Keratinocyte (primary cell): ENCODE results near the gene MYO9A. TPM values are rescaled to one million over a fixed set of nuclear protein-coding genes. Genes with fewer than 3 reads are reported as not detected.

ENCODE experiments used
- DNase-seq: peaks from one replicate; pipeline ENCODE4 v3.0.0-alpha.2; 2011; ENCODE audit warnings: low read depth, missing footprints, low spot score
- FAIRE-seq: peaks from 2 replicates; lab custom pipeline; 2011; peaks lifted over from hg19 to GRCh38; lab: Jason Lieb, UNC
- H2AFZ ChIP-seq: 2 replicates; pipeline ENCODE4 v1.6.0; 2012; ENCODE audit warnings: low read length, control low read depth, inconsistent platforms; ENCODE audit not compliant: control insufficient read depth
- H3K27ac ChIP-seq: 2 replicates; pipeline ENCODE4 v1.5.1; 2011; ENCODE audit warnings: low read length; ENCODE audit not compliant: control insufficient read depth, insufficient read depth
- H3K27me3 ChIP-seq: 3 replicates; pipeline ENCODE4 v1.6.0; 2011; ENCODE audit warnings: low read length; ENCODE audit not compliant: control insufficient read depth, insufficient read depth; ENCODE audit errors: extremely low read depth
- H3K36me3 ChIP-seq, 2 experiments: 2 replicates in 1 of 2; 3 replicates in 1 of 2; pipeline ENCODE4 v1.5.1; 2011; ENCODE audit warnings: low read length in 2 of 2, mild to moderate bottlenecking in 1 of 2; ENCODE audit not compliant: control insufficient read depth in 2 of 2, insufficient read depth in 2 of 2; ENCODE audit errors: extremely low read depth in 1 of 2
- H3K4me1 ChIP-seq: 3 replicates; pipeline ENCODE4 v1.5.1; 2011; ENCODE audit warnings: low read length; ENCODE audit not compliant: control insufficient read depth, insufficient read depth; ENCODE audit errors: extremely low read depth
- H3K4me2 ChIP-seq: 3 replicates; pipeline ENCODE4 v1.6.0; 2011; ENCODE audit warnings: low read depth, low read length; ENCODE audit not compliant: control insufficient read depth, insufficient read depth; ENCODE audit errors: extremely low read depth
- H3K4me3 ChIP-seq, 3 experiments: fragments of 200-600 bp in 1 of 3; sonication (generic) in 1 of 3; 2 replicates in 2 of 3; 3 replicates in 1 of 3; pipeline ENCODE4 v1.5.1; 2011 to 2016; ENCODE audit warnings: low read length in 3 of 3, mild to moderate bottlenecking in 3 of 3, control low read depth in 2 of 3, inconsistent platforms in 1 of 3, low read depth in 1 of 3, mixed read lengths in 1 of 3, mixed run types in 1 of 3, moderate library complexity in 1 of 3; ENCODE audit not compliant: control insufficient read depth in 2 of 3, insufficient read depth in 2 of 3; ENCODE audit errors: extremely low read depth in 1 of 3
- H3K79me2 ChIP-seq: 2 replicates; pipeline ENCODE4 v1.6.0; 2012; ENCODE audit warnings: low read length; ENCODE audit not compliant: control insufficient read depth, insufficient read depth
- H3K9ac ChIP-seq: 3 replicates; pipeline ENCODE4 v1.6.0; 2011; ENCODE audit warnings: low read length; ENCODE audit not compliant: control insufficient read depth, insufficient read depth; ENCODE audit errors: extremely low read depth
- H3K9me1 ChIP-seq: 3 replicates; pipeline ENCODE4 v1.6.0; 2011; ENCODE audit warnings: low read length; ENCODE audit not compliant: control insufficient read depth, insufficient read depth; ENCODE audit errors: extremely low read depth
- H3K9me3 ChIP-seq: 2 replicates; pipeline ENCODE4 v1.5.1; 2012; ENCODE audit warnings: low read depth, low read length; ENCODE audit not compliant: control insufficient read depth
- H4K20me1 ChIP-seq: 3 replicates; pipeline ENCODE4 v1.6.0; 2011; ENCODE audit warnings: low read length; ENCODE audit not compliant: control insufficient read depth, insufficient read depth; ENCODE audit errors: extremely low read depth
- CTCF ChIP-seq, 3 experiments: IDR thresholded peaks in 1 of 3; conservative IDR thresholded peaks in 1 of 3; optimal IDR thresholded peaks in 1 of 3; 2 replicates in 2 of 3; 3 replicates in 1 of 3; pipeline versions ENCODE3 to v1.5.1; 2011; ENCODE audit warnings: low read length in 3 of 3, mild to moderate bottlenecking in 3 of 3, moderate library complexity in 2 of 3, control low read depth in 1 of 3, inconsistent platforms in 1 of 3; ENCODE audit not compliant: insufficient read depth in 2 of 3; ENCODE audit errors: extremely low read depth in 1 of 3
- EZH2 ChIP-seq: IDR thresholded peaks from one replicate; pipeline ENCODE4 v1.6.1; 2012; ENCODE audit warnings: inconsistent platforms, mild to moderate bottlenecking, low read length, moderate library complexity
- dilution Hi-C: fragments of 300-500 bp; cut with MboI; formaldehyde crosslinking; loops from one replicate; pipeline ENCODE4 v1.7.0; 2020; ENCODE audit warnings: low sequenced_read_pairs; ENCODE audit not compliant: extremely low pct_ligation_motif_present
- polyA plus RNA-seq, 5 experiments: library from polyadenylated mRNA; depleted of rRNA in 3 of 5; stranded (reverse) in 3 of 5; stranded (forward) in 1 of 5; unstranded in 1 of 5; fragments of >200 nt; gene quantifications; 1 replicate in 1 of 5; 2 replicates in 3 of 5; 3 replicates in 1 of 5; pipeline versions ENCODE4 v1.2.1 to v1.2.3, GENCODE V29; 2011 to 2012; ENCODE audit warnings: missing spikeins in 2 of 5, low read depth in 1 of 5, low replicate concordance in 1 of 5

Gene MYO9A
- polyA plus RNA-seq, 1 donor (not counting 4 experiments of a cell fraction or from before 2014, with no cell fraction given) = 10.6 TPM

GRCh38 chr15:71809346-71809745, 308.6 kb downstream of the MYO9A start:
- no peak overlapping the region for H3K4me3 ChIP-seq
- dilution Hi-C loops = no loop called here
- no peak for TF ChIP-seq CTCF (optimal IDR thresholded peaks at IDR 0.05 in 1 of 3, IDR thresholded peaks at IDR 0.05 in 1 of 3, conservative IDR thresholded peaks at IDR 0.05 in 1 of 3; ENCODE audit: extremely low read depth in 1 of 3, insufficient read depth in 2 of 3, low read length in 3 of 3)
- TF ChIP-seq EZH2 = no peak
- H3K36me3 ChIP-seq = peaks cover 0 to 6% of the 10 kb centered on the region in 2 experiments
- no peak overlapping the region for H2AFZ ChIP-seq
- H3K79me2 ChIP-seq = no peaks in the 10 kb centered on the region
- H3K27ac ChIP-seq = no peak overlapping the region
- H3K9me3 ChIP-seq = no peaks in the 10 kb centered on the region
- FAIRE-seq = no peak
- no peak overlapping the region for H3K4me2 ChIP-seq
- H3K27me3 ChIP-seq = no peaks in the 10 kb centered on the region
- no peak for DNase-seq
- H3K4me1 ChIP-seq = peaks cover 10% of the 10 kb centered on the region
- H4K20me1 ChIP-seq = no peaks in the 10 kb centered on the region
- H3K9me1 ChIP-seq = no peaks in the 10 kb centered on the region
- H3K9ac ChIP-seq = no peak overlapping the region

GRCh38 chr15:71808311-71809020, 309.5 kb downstream of the MYO9A start:
- H3K4me1 ChIP-seq = peaks cover 10% of the 10 kb centered on the region
- H2AFZ ChIP-seq = no peak overlapping the region
- H3K9me3 ChIP-seq = no peaks in the 10 kb centered on the region
- no peak for DNase-seq
- no peak for FAIRE-seq
- no peak overlapping the region for H3K9ac ChIP-seq
- H3K79me2 ChIP-seq = no peaks in the 10 kb centered on the region
- no peaks in the 10 kb centered on the region for H3K27me3 ChIP-seq
- no peak for TF ChIP-seq CTCF (optimal IDR thresholded peaks at IDR 0.05 in 1 of 3, IDR thresholded peaks at IDR 0.05 in 1 of 3, conservative IDR thresholded peaks at IDR 0.05 in 1 of 3; ENCODE audit: extremely low read depth in 1 of 3, insufficient read depth in 2 of 3, low read length in 3 of 3)
- no peak for TF ChIP-seq EZH2
- dilution Hi-C loops = no loop called here
- H3K36me3 ChIP-seq = peaks cover 0 to 6% of the 10 kb centered on the region in 2 experiments
- no peaks in the 10 kb centered on the region for H4K20me1 ChIP-seq
- H3K27ac ChIP-seq = no peak overlapping the region
- H3K4me3 ChIP-seq = no peak overlapping the region
- H3K4me2 ChIP-seq = no peak overlapping the region
- no peaks in the 10 kb centered on the region for H3K9me1 ChIP-seq
